K562 (cell line): Measurements from ENCODE around the gene RNF186. TPM values are rescaled to one million over a fixed set of nuclear protein-coding genes. Genes with fewer than 3 reads are reported as not detected.

Experiments used
- ATAC-seq: fragments of 200-7000 bp; cut with Tn5 transposase; 3 replicates; pipeline ENCODE4 v1.9.1; 2020; ENCODE audit warnings: moderate library complexity
- BruUV-seq: library from RNA; stranded (reverse); fragments of 400-500 nt; replicated peaks from 2 replicates; lab custom pipeline; 2021; lab: Mats Ljungman, UMichigan
- CTCF ChIA-PET: fragments of 300-600 bp; formaldehyde crosslinking; extraction: SDS; loops from one replicate; lab custom pipeline; 2021; ENCODE audit warnings: low intra/inter-chr PET ratio; lab: Yijun Ruan, JAX
- POLR2A ChIA-PET: fragments of 300-600, 350-650 bp; sonication (Branson Sonifier 250); formaldehyde crosslinking; extraction: SDS; loops from one replicate; lab custom pipeline; 2021; ENCODE audit warnings: antibody characterized with exemption, inconsistent platforms; lab: Yijun Ruan, JAX
- DNase-seq, 4 experiments: peaks; one replicate each; pipeline versions ENCODE4 v3.0.0 to v3.0.0-alpha.2; 2011 to 2018; ENCODE audit warnings: low spot score in 3 of 4, mixed read lengths in 3 of 4; ENCODE audit errors: extremely low read depth in 1 of 4
- FAIRE-seq: peaks from 2 replicates; lab custom pipeline; 2011; peaks lifted over from hg19 to GRCh38; lab: Jason Lieb, UNC
- H2AFZ ChIP-seq: 2 replicates; pipeline ENCODE4 v1.6.0; 2011; ENCODE audit warnings: low read depth, low read length, control low read depth, inconsistent platforms
- H3K27ac ChIP-seq: fragments of 200-600 bp; 3 replicates; pipeline ENCODE4 v1.8.0; 2011; ENCODE audit warnings: low read depth, mild to moderate bottlenecking, control low read depth, inconsistent platforms, low read length, moderate library complexity, mixed read lengths; ENCODE audit errors: extremely low read depth
- H3K27me3 ChIP-seq, 2 experiments: fragments of 300-600 bp in 1 of 2; 2 replicates in 1 of 2; 3 replicates in 1 of 2; pipeline versions ENCODE4 v1.6.0 to v1.8.0; 2011; ENCODE audit warnings: inconsistent platforms in 2 of 2, low read length in 2 of 2, mild to moderate bottlenecking in 1 of 2, mixed read lengths in 1 of 2, moderate library complexity in 1 of 2; ENCODE audit not compliant: control insufficient read depth in 2 of 2, insufficient read depth in 2 of 2
- H3K36me3 ChIP-seq: fragments of 300-600 bp; 3 replicates; pipeline ENCODE4 v1.8.0; 2011; ENCODE audit warnings: mild to moderate bottlenecking, low read length, inconsistent platforms; ENCODE audit not compliant: control insufficient read depth, insufficient read depth
- H3K4me1 ChIP-seq, 2 experiments: fragments of 200-600 bp in 1 of 2; replicated peaks in 1 of 2; 2 replicates in 1 of 2; 3 replicates in 1 of 2; pipeline versions ENCODE4 v1.5.1 to v1.8.0; 2011; ENCODE audit warnings: inconsistent platforms in 2 of 2, low read length in 2 of 2, mild to moderate bottlenecking in 1 of 2, mixed read lengths in 1 of 2, moderate library complexity in 1 of 2; ENCODE audit not compliant: control insufficient read depth in 2 of 2, insufficient read depth in 2 of 2
- H3K4me2 ChIP-seq: 2 replicates; pipeline ENCODE4 v1.6.1; 2011; ENCODE audit warnings: low read length, control low read depth, inconsistent platforms, mixed read lengths; ENCODE audit not compliant: insufficient read depth
- H3K4me3 ChIP-seq: fragments of 200-600 bp; sonication (generic), shearing (Covaris generic); 2 replicates; pipeline ENCODE4 v1.5.1; 2016; ENCODE audit warnings: control low read depth, inconsistent platforms
- H3K79me2 ChIP-seq: fragments of 200-600 bp; 3 replicates; pipeline ENCODE4 v1.8.0; 2011; ENCODE audit warnings: low read length, inconsistent platforms; ENCODE audit not compliant: control insufficient read depth, insufficient read depth
- H3K9ac ChIP-seq, 2 experiments: 2 replicates each; pipeline versions ENCODE4 v1.6.0 to v1.6.1; 2011; ENCODE audit warnings: low read depth in 2 of 2, low read length in 2 of 2, control low read depth in 1 of 2, inconsistent platforms in 1 of 2, mild to moderate bottlenecking in 1 of 2, mixed read lengths in 1 of 2; ENCODE audit not compliant: insufficient read depth in 1 of 2
- H3K9me1 ChIP-seq: one replicate; pipeline ENCODE4 v1.6.0; 2011; ENCODE audit warnings: inconsistent platforms, mild to moderate bottlenecking, low read length, moderate library complexity; ENCODE audit not compliant: control insufficient read depth, insufficient read depth
- H3K9me3 ChIP-seq: replicated peaks from 2 replicates; pipeline ENCODE4 v1.5.1; 2011; ENCODE audit warnings: low read depth, low read length, inconsistent platforms; ENCODE audit not compliant: control insufficient read depth, insufficient read depth
- H4K20me1 ChIP-seq: replicated peaks from 2 replicates; pipeline ENCODE4 v1.6.1; 2011; ENCODE audit warnings: low read length, inconsistent platforms, mixed read lengths; ENCODE audit not compliant: control insufficient read depth, insufficient read depth
- ARID1B ChIP-seq: fragments of 450-650 bp; IDR thresholded peaks from 2 replicates; pipeline ENCODE4 v1.6.1; 2016; ENCODE audit warnings: antibody characterized with exemption, mild to moderate bottlenecking, inconsistent platforms
- CTBP1 ChIP-seq: fragments of 450-650 bp; IDR thresholded peaks from 2 replicates; pipeline ENCODE4 v1.6.1; 2016; ENCODE audit warnings: borderline replicate concordance
- MED1 ChIP-seq: sonication (generic); formaldehyde crosslinking; IDR thresholded peaks from 2 replicates; pipeline ENCODE4 v1.8.1; 2023; ENCODE audit warnings: missing genetic modification reagents, borderline replicate concordance
- ZNF124 ChIP-seq: sonication (generic); formaldehyde crosslinking; IDR thresholded peaks from 2 replicates; pipeline ENCODE4 v1.8.1; 2022; ENCODE audit warnings: missing genetic modification reagents
- ZNF143 ChIP-seq: sonication (generic); formaldehyde crosslinking; IDR thresholded peaks from 2 replicates; pipeline ENCODE4 v1.9.0; 2022; ENCODE audit warnings: mild to moderate bottlenecking, missing genetic modification reagents
- WGBS: fragments of 100-300 bp; shearing (Covaris generic); methylation state at CpG from one replicate; pipeline ENCODE4 v1.1.6; 2016; ENCODE audit warnings: low coverage, mixed read lengths; ENCODE audit not compliant: insufficient coverage; ENCODE audit errors: missing lambda C conversion rate; 5-methylcytosine and 5-hydroxymethylcytosine counted together
- in situ Hi-C: fragments of 300-500 bp; cut with MboI; formaldehyde crosslinking; loops from 4 replicates; pipeline ENCODE4 v1.15.0; 2018; ENCODE audit warnings: inconsistent platforms, mixed read lengths
- intact Hi-C: fragments of 100-400 bp; cut with micrococcal nuclease; formaldehyde crosslinking; loops from 2 replicates; pipeline ENCODE4 v1.14.2; 2022
- polyA plus RNA-seq, 8 experiments: library from polyadenylated mRNA; depleted of rRNA in 4 of 8; stranded (reverse) in 5 of 8; unstranded in 3 of 8; fragments of >200 nt; fragmentation: Nextera tagmentation in 2 of 8; fragmentation: Illumina TruSeq in 1 of 8; extraction: Ambion mirVana in 2 of 8; extraction: Trizol in 1 of 8; gene quantifications; 2 replicates each; pipeline versions ENCODE4 v1.2.1 to v1.2.3, GENCODE V29; 2011 to 2014; ENCODE audit warnings: inconsistent platforms in 1 of 8, missing spikeins in 1 of 8
- total RNA-seq, 7 experiments: library from RNA; depleted of rRNA in 6 of 7; stranded (reverse); fragments of >200 nt in 6 of 7; fragmentation: Illumina TruSeq in 2 of 7; extraction: Trizol in 2 of 7; gene quantifications; 2 replicates each; pipeline versions ENCODE4 v1.2.1 to v1.2.3, GENCODE V29; 2011 to 2021; ENCODE audit warnings: low replicate concordance in 1 of 7
- TF ChIP-seq, protein P1 (sequence below): fragments of 250-450 bp; sonication (Bioruptor Pico); IDR thresholded peaks from 2 replicates; pipeline ENCODE4 v1.8.0; 2022; ENCODE audit warnings: moderate library complexity, mild to moderate bottlenecking, inconsistent platforms

RNF186 gene
- total and polyA plus RNA-seq, 9 of the 15 experiments (the other 6 are each of a cell fraction or from before 2014, with no cell fraction given) = not detected

DNA sequence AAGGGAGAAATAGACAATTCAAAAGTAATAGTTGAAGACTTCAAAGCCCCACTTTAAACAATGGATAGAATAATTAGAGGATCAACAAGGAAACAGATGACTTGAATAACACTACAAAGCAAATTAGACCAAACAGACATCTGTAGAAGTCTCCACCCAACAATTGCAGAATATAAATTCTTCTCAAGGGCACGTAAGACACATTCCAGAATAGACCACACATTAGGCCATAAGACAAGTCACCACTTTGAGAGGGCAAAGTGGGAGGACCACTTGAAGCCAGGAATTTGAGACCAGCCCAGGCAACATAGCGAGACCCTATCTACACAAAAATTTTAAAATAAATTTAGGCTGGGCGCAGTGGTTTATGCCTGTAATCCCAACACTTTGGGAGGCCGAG, 20.5 kb upstream of the RNF186 start:
- in situ Hi-C loops (loop anchor here (5.0 kb wide), 1 partner anchor 37 kb away; no protein-coding TSS in a partner anchor), intact Hi-C loops (no loop called here)
- DNase-seq (no peak), FAIRE-seq (no peak), ATAC-seq (no peak)
- CTCF ChIA-PET = no interaction called here
- no TSS peak for BruUV-seq
- Histone ChIP-seq H3K79me2 (no peaks in the 10 kb centered on the region), H3K9me1 (no peaks in the 10 kb centered on the region), H3K27ac (no peak overlapping the region), H3K4me2 (no peak overlapping the region), H3K4me3 (no peak overlapping the region), H2AFZ (no peak overlapping the region), H3K9me3 (no peaks in the 10 kb centered on the region), H3K36me3 (no peaks in the 10 kb centered on the region), H3K9ac (no peak overlapping the region), H3K27me3 (peaks cover 5 to 13% of the 10 kb centered on the region in 2 experiments; a peak in 4 of 5 replicates), H3K4me1 (no peaks in the 10 kb centered on the region; a peak in 1 of 5 replicates), H4K20me1 (no peaks in the 10 kb centered on the region)
- WGBS = 3% methylated on average over 4 of the region's 4 CpGs
- no peak for TF ChIP-seq ZNF124
- no peak for TF ChIP-seq ZNF143 (CRISPR knock-in tag)
- no peak for TF ChIP-seq CTBP1
- POLR2A ChIA-PET = no interaction called here

DNA sequence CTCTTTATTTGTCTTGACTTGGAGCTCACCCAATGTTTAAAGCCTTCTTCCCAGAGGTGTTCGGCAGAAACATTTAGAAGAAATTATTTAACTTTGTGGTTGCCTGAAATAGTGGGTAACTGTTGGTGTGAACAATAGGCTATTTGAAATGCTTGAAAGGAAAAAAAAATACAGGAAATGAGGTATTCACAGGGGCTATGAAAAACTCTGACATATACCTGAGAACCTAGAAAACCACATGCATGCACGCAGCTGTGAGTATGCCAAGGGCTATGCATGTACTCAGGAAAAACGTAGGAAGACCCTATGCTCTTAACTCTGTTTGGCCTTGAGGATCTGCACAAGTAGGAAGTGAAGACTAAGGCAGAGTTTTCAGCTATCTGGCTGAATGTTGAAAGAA, 16.4 kb upstream of the RNF186 start:
- Histone ChIP-seq H3K79me2 (no peaks in the 10 kb centered on the region), H2AFZ (no peak overlapping the region), H3K27me3 (peaks cover 15 to 17% of the 10 kb centered on the region in 2 experiments; a peak in 4 of 5 replicates), H3K4me1 (no peaks in the 10 kb centered on the region), H3K36me3 (no peaks in the 10 kb centered on the region), H3K9me3 (no peaks in the 10 kb centered on the region), H3K9ac (no peak overlapping the region), H3K9me1 (no peaks in the 10 kb centered on the region), H3K4me2 (no peak overlapping the region), H3K27ac (no peak overlapping the region), H4K20me1 (no peaks in the 10 kb centered on the region), H3K4me3 (no peak overlapping the region)
- in situ Hi-C loops (no loop called here), intact Hi-C loops (no loop called here)
- ATAC-seq = no peak
- no peak for FAIRE-seq
- CTCF ChIA-PET = no interaction called here
- 6% methylated on average over 3 of the region's 3 CpGs for WGBS
- POLR2A ChIA-PET = interaction anchor here (0.6 to 0.7 kb wide), 2 partner anchors 13 to 201 kb away, joined by 3 read pairs; no protein-coding TSS in a partner anchor
- DNase-seq = no peak
- TF ChIP-seq, protein P1, sequence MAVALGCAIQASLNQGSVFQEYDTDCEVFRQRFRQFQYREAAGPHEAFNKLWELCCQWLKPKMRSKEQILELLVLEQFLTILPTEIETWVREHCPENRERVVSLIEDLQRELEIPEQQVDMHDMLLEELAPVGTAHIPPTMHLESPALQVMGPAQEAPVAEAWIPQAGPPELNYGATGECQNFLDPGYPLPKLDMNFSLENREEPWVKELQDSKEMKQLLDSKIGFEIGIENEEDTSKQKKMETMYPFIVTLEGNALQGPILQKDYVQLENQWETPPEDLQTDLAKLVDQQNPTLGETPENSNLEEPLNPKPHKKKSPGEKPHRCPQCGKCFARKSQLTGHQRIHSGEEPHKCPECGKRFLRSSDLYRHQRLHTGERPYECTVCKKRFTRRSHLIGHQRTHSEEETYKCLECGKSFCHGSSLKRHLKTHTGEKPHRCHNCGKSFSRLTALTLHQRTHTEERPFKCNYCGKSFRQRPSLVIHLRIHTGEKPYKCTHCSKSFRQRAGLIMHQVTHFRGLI (CRISPR knock-in tag) = no peak
- TF ChIP-seq ARID1B (no peak), MED1 (no peak)
- BruUV-seq = no TSS peak
